OCI-LY3 (cell line): ENCODE results near the gene BEAN1.

Source experiments
- H2AFZ ChIP-seq: fragments of 200-600, 300-600 bp; shearing (Covaris generic); 2 replicates; pipeline ENCODE4 v1.6.0; 2014; ENCODE audit warnings: antibody characterized with exemption, low read depth, low read length
- H3K27ac ChIP-seq: fragments of 200-600, 300-600 bp; sonication (generic); 2 replicates; pipeline ENCODE4 v1.5.1; 2014; ENCODE audit warnings: mild to moderate bottlenecking, low read length, moderate library complexity, mixed read lengths
- H3K27me3 ChIP-seq: fragments of 200-600, 300-600 bp; sonication (generic); 2 replicates; pipeline ENCODE4 v1.6.1; 2014; ENCODE audit warnings: low read depth, low read length, mixed read lengths
- H3K36me3 ChIP-seq: fragments of 200-600, 300-600 bp; sonication (generic); replicated peaks from 2 replicates; pipeline ENCODE3; 2014; ENCODE audit warnings: low read depth, low read length, mixed read lengths
- H3K4me1 ChIP-seq: fragments of 300-600, 200-600 bp; sonication (generic); 2 replicates; pipeline ENCODE4 v1.6.1; 2014; ENCODE audit warnings: low read length, mixed read lengths
- H3K4me2 ChIP-seq: fragments of 200-600, 300-600 bp; sonication (generic); 2 replicates; pipeline ENCODE4 v1.6.1; 2014; ENCODE audit warnings: low read length, mixed read lengths
- H3K4me3 ChIP-seq: fragments of 300-600, 200-600 bp; sonication (generic); 2 replicates; pipeline ENCODE4 v1.5.1; 2014; ENCODE audit warnings: antibody characterized with exemption, mild to moderate bottlenecking, low read length, moderate library complexity
- H3K79me2 ChIP-seq: fragments of 300-600, 200-600 bp; shearing (Covaris generic); 2 replicates; pipeline ENCODE4 v1.6.1; 2014; ENCODE audit warnings: mild to moderate bottlenecking, low read length, mixed read lengths
- H3K9ac ChIP-seq: fragments of 300-600, 200-600 bp; shearing (Covaris generic); 2 replicates; pipeline ENCODE4 v1.6.0; 2014; ENCODE audit warnings: mild to moderate bottlenecking, low read length, moderate library complexity
- H3K9me3 ChIP-seq: fragments of 200-600, 300-600 bp; shearing (Covaris generic); 2 replicates; pipeline ENCODE4 v1.6.1; 2014; ENCODE audit warnings: low read length, mixed read lengths; ENCODE audit not compliant: insufficient read depth
- H4K20me1 ChIP-seq: fragments of 200-600, 300-600 bp; sonication (generic); 2 replicates; pipeline ENCODE4 v1.6.1; 2016; ENCODE audit warnings: low read length, mixed read lengths; ENCODE audit not compliant: insufficient read depth
- CTCF ChIP-seq: fragments of 200-600, 300-600 bp; sonication (generic); IDR thresholded peaks from 2 replicates; pipeline ENCODE4 v1.5.1; 2014; ENCODE audit warnings: antibody characterized with exemption, low read length, low read depth
- EZH2phosphoT487 ChIP-seq: fragments of 200-600 bp; shearing (Covaris generic); IDR thresholded peaks from 2 replicates; pipeline ENCODE4 v1.6.1; 2018; ENCODE audit warnings: antibody characterized with exemption, mixed run types, low read depth

BEAN1 gene

GRCh38 chr16:66382966-66383299 lies 44.2 kb upstream of the BEAN1 start:
- no peak overlapping the region for H3K9ac ChIP-seq
- no peaks in the 10 kb centered on the region for H4K20me1 ChIP-seq
- no peaks in the 10 kb centered on the region for H3K79me2 ChIP-seq
- H3K4me1 ChIP-seq: no peaks in the 10 kb centered on the region
- no peak overlapping the region for H3K27ac ChIP-seq
- H3K4me2 ChIP-seq: no peak overlapping the region
- no peaks in the 10 kb centered on the region for H3K9me3 ChIP-seq
- peaks cover 2% of the 10 kb centered on the region for H3K27me3 ChIP-seq
- TF ChIP-seq EZH2phosphoT487 (no peak), CTCF (no peak)
- H2AFZ ChIP-seq: no peak overlapping the region
- no peak overlapping the region for H3K4me3 ChIP-seq
- no peaks in the 10 kb centered on the region for H3K36me3 ChIP-seq

- Histone ChIP-seq H3K9ac (no peak overlapping the region), H3K4me3 (no peak overlapping the region), H3K36me3 (no peaks in the 10 kb centered on the region), H3K27me3 (peaks cover 2% of the 10 kb centered on the region), H3K4me2 (no peak overlapping the region), H2AFZ (no peak overlapping the region), H4K20me1 (no peaks in the 10 kb centered on the region), H3K27ac (no peak overlapping the region), H3K9me3 (no peaks in the 10 kb centered on the region), H3K79me2 (no peaks in the 10 kb centered on the region), H3K4me1 (no peaks in the 10 kb centered on the region)
- TF ChIP-seq CTCF: no peak
- no peak for TF ChIP-seq EZH2phosphoT487
Observed at GRCh38 chr16:66383551-66383950, 43.5 kb upstream of the BEAN1 start.

- Histone ChIP-seq H3K4me2 (no peak overlapping the region), H3K79me2 (no peaks in the 10 kb centered on the region), H3K27ac (no peak overlapping the region), H3K27me3 (peaks cover 2% of the 10 kb centered on the region), H3K9me3 (no peaks in the 10 kb centered on the region), H2AFZ (no peak overlapping the region), H3K4me3 (no peak overlapping the region), H3K9ac (no peak overlapping the region), H4K20me1 (no peaks in the 10 kb centered on the region), H3K4me1 (no peaks in the 10 kb centered on the region), H3K36me3 (no peaks in the 10 kb centered on the region)
- TF ChIP-seq CTCF: no peak
- no peak for TF ChIP-seq EZH2phosphoT487
Observed at GRCh38 chr16:66385415-66385814, 41.7 kb upstream of the BEAN1 start.

GRCh38 chr16:66386629-66387622 lies 40.2 kb upstream of the BEAN1 start:
- Histone ChIP-seq H4K20me1 (no peaks in the 10 kb centered on the region), H3K9ac (no peak overlapping the region), H3K9me3 (no peaks in the 10 kb centered on the region), H3K4me3 (no peak overlapping the region), H3K27ac (no peak overlapping the region), H3K27me3 (peaks cover 2% of the 10 kb centered on the region), H3K79me2 (no peaks in the 10 kb centered on the region), H3K4me1 (no peaks in the 10 kb centered on the region), H2AFZ (no peak overlapping the region), H3K4me2 (no peak overlapping the region), H3K36me3 (no peaks in the 10 kb centered on the region)
- TF ChIP-seq CTCF: no peak
- TF ChIP-seq EZH2phosphoT487: no peak
